ENCODE results near the gene PPARA. TPM values are rescaled to one million over a fixed set of nuclear protein-coding genes. Genes with fewer than 3 reads are reported as not detected.

Gene PPARA
- total and polyA plus RNA-seq, 2 donors (not counting 1 experiment from before 2014, with no cell fraction given): 4.1 to 29.8 TPM

DNA sequence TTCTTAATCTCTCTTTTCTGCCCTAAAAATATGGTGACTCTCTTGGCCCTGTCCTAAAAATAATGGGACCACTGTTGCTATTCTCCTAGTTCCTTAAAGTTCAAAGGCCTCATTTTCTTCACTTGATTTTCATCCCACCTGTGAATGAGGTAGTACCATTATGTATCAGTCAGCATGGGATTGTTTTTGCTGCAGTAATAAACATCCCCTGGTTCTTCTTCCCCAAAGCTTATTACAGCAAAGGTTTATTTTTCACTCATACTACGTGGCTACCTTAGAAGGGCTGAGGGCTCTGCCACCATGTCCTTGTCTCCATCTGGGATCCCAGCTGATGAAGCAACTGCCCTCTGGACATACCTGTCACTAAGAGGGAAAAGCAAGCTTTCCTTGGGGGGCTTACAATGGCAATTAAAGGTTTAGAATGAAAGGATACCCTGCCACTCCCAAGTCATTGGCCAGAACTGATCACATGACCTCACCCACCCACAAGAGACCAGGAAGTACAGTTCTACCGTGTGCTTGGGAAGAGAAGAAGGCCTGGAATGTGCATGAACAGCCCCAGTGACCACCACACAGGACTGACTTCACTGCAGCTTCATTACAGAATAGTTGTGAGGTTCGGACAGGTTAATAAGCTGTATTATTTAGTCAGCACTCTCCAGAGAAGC lies 125.3 kb downstream of the PPARA start:
- ATAC-seq (ENCODE audit: low read depth) (no peak), DNase-seq (no peak)
- Histone ChIP-seq H2AFZ (ENCODE audit: insufficient read depth, low read depth, low read length, poor library complexity, severe bottlenecking) (no peak overlapping the region), H3K4me2 (replicated peaks; ENCODE audit: low read depth, low read length, poor library complexity, severe bottlenecking) (no peak overlapping the region), H3K9me3 (ENCODE audit: control extremely low read depth in 1 of 3, control insufficient read depth in 2 of 3, insufficient read depth in 1 of 3, low read length in 2 of 3) (no peaks in the 10 kb centered on the region), H3K79me2 (ENCODE audit: control insufficient read depth, insufficient read depth, low read length) (no peaks in the 10 kb centered on the region), H3K27me3 (replicated peaks in 1 of 4; ENCODE audit: control extremely low read depth in 1 of 4, control insufficient read depth in 3 of 4, insufficient read depth in 4 of 4, low read length in 3 of 4) (no peaks in the 10 kb centered on the region), H3K9ac (ENCODE audit: low read length) (no peak overlapping the region), H4K20me1 (ENCODE audit: control insufficient read depth, insufficient read depth, low read length, poor library complexity, severe bottlenecking) (no peaks in the 10 kb centered on the region), H3K4me3 (ENCODE audit: control extremely low read depth in 1 of 5, extremely low read depth in 1 of 5, insufficient read depth in 1 of 5, low read depth in 2 of 5, low read length in 4 of 5) (no peak overlapping the region), H3K4me1 (ENCODE audit: control insufficient read depth in 2 of 2, insufficient read depth in 2 of 2, low read length in 2 of 2) (peaks cover 0 to 16% of the 10 kb centered on the region in 2 donors), H3K36me3 (replicated peaks in 1 of 2; ENCODE audit: control extremely low read depth in 1 of 2, control insufficient read depth in 1 of 2, extremely low read depth in 1 of 2, insufficient read depth in 2 of 2, low read length in 1 of 2) (peaks cover 0 to 17% of the 10 kb centered on the region in 2 experiments), H3K27ac (ENCODE audit: low read length in 2 of 2) (no peak overlapping the region)
- intact Hi-C loops (cut with micrococcal nuclease): no loop called here
- POLR2A ChIA-PET: interaction anchor here (0.6 kb wide), 1 partner anchor 226 kb away, joined by 5 read pairs; no protein-coding TSS in a partner anchor
- TF ChIP-seq EZH2 (IDR thresholded peaks at IDR 0.05; ENCODE audit: borderline replicate concordance, insufficient read depth, low read depth, low read length, poor library complexity, severe bottlenecking) (no peak), CTCF (IDR thresholded peaks at IDR 0.05) (no peak)
- CTCF ChIA-PET: no interaction called here
- Mint-ChIP-seq H3K4me3 (no peak overlapping the region), H3K9me3 (ENCODE audit: insufficient read depth) (no peaks in the 10 kb centered on the region), H3K4me1 (peaks cover 8% of the 10 kb centered on the region), H3K27me3 (no peaks in the 10 kb centered on the region), H3K27ac (no peak overlapping the region)
- 88% methylated on average over 1 of the region's 3 CpGs for WGBS (ENCODE audit: insufficient coverage)

DNA sequence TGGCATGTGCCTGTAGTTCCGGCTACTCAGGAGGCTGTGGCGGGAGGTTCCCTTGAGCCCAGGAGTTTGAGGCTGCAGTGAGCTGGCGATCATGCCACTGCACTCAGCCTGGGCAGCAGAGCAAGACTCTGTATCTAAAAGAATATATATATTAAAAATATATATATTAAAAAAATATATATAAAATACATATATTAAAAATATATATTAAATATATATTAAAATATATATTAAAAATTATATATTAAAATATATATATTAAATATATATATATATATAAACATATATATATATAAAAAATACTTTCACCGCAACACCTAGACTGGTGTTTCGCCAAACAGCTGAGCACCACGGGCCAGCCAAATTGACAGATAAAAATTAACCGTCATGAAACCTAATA lies 126.2 kb downstream of the PPARA start:
- peaks cover 16% of the 10 kb centered on the region for H3K4me1 Mint-ChIP-seq
- H3K27ac Mint-ChIP-seq: no peak overlapping the region
- Histone ChIP-seq H3K27ac (ENCODE audit: low read length in 2 of 2) (no peak overlapping the region), H3K9me3 (ENCODE audit: control extremely low read depth in 1 of 3, control insufficient read depth in 2 of 3, insufficient read depth in 1 of 3, low read length in 2 of 3) (no peaks in the 10 kb centered on the region), H3K9ac (ENCODE audit: low read length) (no peak overlapping the region), H3K27me3 (replicated peaks in 1 of 4; ENCODE audit: control extremely low read depth in 1 of 4, control insufficient read depth in 3 of 4, insufficient read depth in 4 of 4, low read length in 3 of 4) (no peaks in the 10 kb centered on the region), H4K20me1 (ENCODE audit: control insufficient read depth, insufficient read depth, low read length, poor library complexity, severe bottlenecking) (no peaks in the 10 kb centered on the region), H3K79me2 (ENCODE audit: control insufficient read depth, insufficient read depth, low read length) (no peaks in the 10 kb centered on the region), H3K36me3 (replicated peaks in 1 of 2; ENCODE audit: control extremely low read depth in 1 of 2, control insufficient read depth in 1 of 2, extremely low read depth in 1 of 2, insufficient read depth in 2 of 2, low read length in 1 of 2) (peaks cover 0 to 17% of the 10 kb centered on the region in 2 experiments), H3K4me2 (replicated peaks; ENCODE audit: low read depth, low read length, poor library complexity, severe bottlenecking) (no peak overlapping the region), H2AFZ (ENCODE audit: insufficient read depth, low read depth, low read length, poor library complexity, severe bottlenecking) (no peak overlapping the region), H3K4me1 (ENCODE audit: control insufficient read depth in 2 of 2, insufficient read depth in 2 of 2, low read length in 2 of 2) (peaks cover 0 to 25% of the 10 kb centered on the region in 2 donors), H3K4me3 (ENCODE audit: control extremely low read depth in 1 of 5, extremely low read depth in 1 of 5, insufficient read depth in 1 of 5, low read depth in 2 of 5, low read length in 4 of 5) (no peak overlapping the region)
- ChIA-PET CTCF (interaction anchor here (1.2 to 1.3 kb wide), 2 partner anchors 20 to 270 kb away, joined by 3 read pairs; partner anchors contain the start of gene GTSE1), POLR2A (no interaction called here)
- DNase-seq (no peak), ATAC-seq (ENCODE audit: low read depth) (no peak)
- intact Hi-C loops (cut with micrococcal nuclease): no loop called here
- H3K27me3 Mint-ChIP-seq: no peaks in the 10 kb centered on the region
- TF ChIP-seq CTCF (IDR thresholded peaks at IDR 0.05): no peak
- no peak for TF ChIP-seq EZH2 (IDR thresholded peaks at IDR 0.05; ENCODE audit: borderline replicate concordance, insufficient read depth, low read depth, low read length, poor library complexity, severe bottlenecking)
- H3K9me3 Mint-ChIP-seq (ENCODE audit: insufficient read depth): no peaks in the 10 kb centered on the region
- H3K4me3 Mint-ChIP-seq: no peak overlapping the region
- WGBS (ENCODE audit: insufficient coverage): 100% methylated on average over 2 of the region's 7 CpGs

Measured in B cell (primary cell).